Caki2 (cell line): ENCODE results near the gene CXADR. TPM values are rescaled to one million over a fixed set of nuclear protein-coding genes. Genes with fewer than 3 reads are reported as not detected.
"Not testable (repeated sequence)": the region's sequence is repeated elsewhere in the genome, so short reads cannot be mapped to it uniquely, and the experiment has no call there.

ENCODE experiments used
- DNase-seq: peaks from one replicate; pipeline ENCODE4 v3.0.0-alpha.2; 2015; ENCODE audit warnings: low read depth
- in situ Hi-C: cut with HindIII; loops from 2 replicates; pipeline ENCODE4 v1.10.0; 2016; ENCODE audit warnings: low sequenced_read_pairs, low pct_unique_long_range_greater_than_20kb, mixed read lengths
- total RNA-seq: library from RNA; depleted of rRNA; stranded (reverse); fragments of >200 nt; shearing (Covaris generic); gene quantifications from 2 replicates; pipeline ENCODE4 v1.2.3, GENCODE V29; 2014; ENCODE audit warnings: low replicate concordance; rRNA removed

Gene CXADR
- total RNA-seq: 5.3 and 11.5 TPM in 2 replicates

DNA sequence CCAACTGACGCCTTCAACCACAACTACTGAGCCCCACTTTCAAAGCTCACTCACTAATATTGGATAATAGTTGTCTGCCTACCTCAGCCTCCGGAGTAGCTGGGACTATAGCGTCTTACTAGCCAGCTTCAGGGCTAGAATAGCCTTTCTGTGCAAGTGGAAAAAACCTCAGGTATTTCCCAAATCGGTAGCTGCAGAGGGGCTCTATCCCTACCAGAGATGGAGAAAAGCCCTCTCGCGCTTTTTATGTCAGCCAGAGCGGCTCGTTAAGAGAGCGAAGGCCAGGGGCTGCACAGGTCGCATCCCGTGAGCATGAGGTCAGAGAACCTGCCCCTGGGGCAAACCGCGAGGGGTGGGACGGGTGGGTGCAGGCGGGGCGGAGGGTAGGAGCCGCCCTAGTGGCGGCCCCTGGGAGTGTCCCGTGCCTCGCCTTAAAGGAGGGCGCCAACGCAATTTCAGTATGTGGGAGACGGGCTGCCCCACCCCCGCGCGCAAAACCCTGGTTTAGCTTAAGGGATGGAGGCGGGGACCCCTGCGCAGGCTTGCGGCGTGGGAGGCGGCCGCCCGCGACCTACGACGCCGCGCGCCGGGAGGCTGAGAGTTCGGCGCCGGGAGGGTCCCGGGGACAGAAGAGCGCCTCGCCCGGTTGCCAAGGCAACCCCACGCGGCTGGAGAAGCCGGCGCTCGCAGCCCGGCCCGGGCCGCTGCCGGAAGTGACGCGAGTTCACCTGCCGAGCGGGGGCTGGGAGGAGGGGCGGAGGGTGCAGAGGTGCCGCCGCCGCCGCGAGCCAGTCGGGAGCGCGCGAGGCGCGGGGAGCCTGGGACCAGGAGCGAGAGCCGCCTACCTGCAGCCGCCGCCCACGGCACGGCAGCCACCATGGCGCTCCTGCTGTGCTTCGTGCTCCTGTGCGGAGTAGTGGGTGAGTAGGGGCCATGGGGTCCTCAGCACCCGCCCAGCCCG lies at the start of gene CXADR:
Gene CXADR (plus strand): TSS at position 791 of the 961 bp plus-strand sequence. CDS start 87 bp downstream, at position 878.
- in situ Hi-C loops: no loop called here
- DNase-seq: peak; percentile 94

- peak; percentile 21 for DNase-seq
- in situ Hi-C loops: no loop called here
Measured at GRCh38 chr21:17466166-17466565, 46.7 kb upstream of the CXADR start.

DNA sequence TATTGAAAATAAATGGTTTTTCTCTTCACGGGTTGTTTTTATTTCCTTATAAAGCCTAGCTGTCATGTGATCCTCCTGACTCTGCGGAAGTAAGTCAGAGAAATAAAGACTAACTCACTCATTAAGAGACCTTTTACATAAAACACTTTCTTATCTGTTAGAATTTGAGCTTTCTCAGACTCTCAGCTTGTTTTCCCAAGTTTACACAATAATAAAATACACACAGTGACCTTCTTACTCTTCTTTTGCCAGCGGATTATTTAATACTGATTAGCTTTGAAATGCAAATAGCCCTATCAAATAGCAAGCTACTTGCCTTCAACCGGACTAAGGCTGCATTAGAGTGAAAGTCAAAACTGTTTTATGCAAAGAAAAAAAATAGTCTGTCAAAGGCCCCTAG lies 45.5 kb upstream of the CXADR start:
- in situ Hi-C loops: no loop called here
- no peak for DNase-seq

- no peak for DNase-seq
- in situ Hi-C loops: no loop called here
Measured at GRCh38 chr21:17467829-17468228, 45.0 kb upstream of the CXADR start.

GRCh38 chr21:17468698-17469097 lies 44.1 kb upstream of the CXADR start:
- no peak for DNase-seq
- in situ Hi-C loops: no loop called here

GRCh38 chr21:17469727-17470126 lies 43.1 kb upstream of the CXADR start:
- in situ Hi-C loops: no loop called here
- DNase-seq: no peak

GRCh38 chr21:17472182-17472581 lies 40.7 kb upstream of the CXADR start:
- in situ Hi-C loops: no loop called here

GRCh38 chr21:17472592-17473271 lies 40.1 kb upstream of the CXADR start:
- no peak for DNase-seq
- in situ Hi-C loops: no loop called here

More at GRCh38 chr21:17472182-17472581, 40.7 kb upstream of the CXADR start:
- no peak for DNase-seq

- in situ Hi-C loops: no loop called here
- no peak for DNase-seq
Measured at GRCh38 chr21:17476006-17476405, 36.8 kb upstream of the CXADR start.

DNA sequence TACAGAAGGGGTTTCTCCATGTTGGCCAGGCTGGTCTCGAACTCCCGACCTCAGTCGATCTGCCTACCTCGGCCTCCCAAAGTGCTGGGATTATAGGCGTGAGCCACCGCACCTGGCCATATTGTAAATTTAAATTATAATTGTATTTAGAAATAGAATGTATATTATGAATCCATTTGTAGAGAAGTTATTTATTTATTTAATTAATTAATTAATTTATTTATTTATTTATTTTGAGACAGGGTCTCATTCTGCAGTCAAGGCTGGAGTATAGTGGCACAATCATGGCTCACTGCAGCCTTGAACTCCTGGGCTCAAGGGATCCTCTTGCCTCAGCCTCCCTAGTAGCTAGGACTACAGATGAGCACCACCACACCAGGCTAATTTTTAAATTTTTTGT lies 34.7 kb upstream of the CXADR start:
- DNase-seq, in situ Hi-C loops: not testable (repeated sequence)

- no peak for DNase-seq
- in situ Hi-C loops: no loop called here
Measured at GRCh38 chr21:17479606-17480005, 33.2 kb upstream of the CXADR start.

DNA sequence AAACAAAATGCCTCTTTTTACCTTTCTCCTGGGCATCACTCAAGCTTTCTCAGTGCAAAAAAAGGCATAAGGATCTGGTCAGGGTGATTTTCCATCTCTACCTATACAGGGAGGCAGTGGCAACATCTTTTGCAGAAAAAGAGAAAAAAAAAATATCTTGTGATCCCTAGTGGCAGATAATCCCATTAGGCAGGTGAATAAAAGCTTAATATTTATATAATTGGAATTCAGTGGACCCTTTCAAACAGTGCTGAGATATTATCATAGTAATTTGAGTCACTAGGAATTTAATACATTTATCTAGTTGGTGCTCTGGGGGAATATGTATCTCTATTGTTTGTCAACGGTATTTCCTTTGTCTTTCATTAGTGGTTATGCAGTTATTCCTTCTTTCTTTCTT lies 29.9 kb upstream of the CXADR start:
- no peak for DNase-seq
- in situ Hi-C loops: no loop called here

GRCh38 chr21:17488620-17489019 lies 24.2 kb upstream of the CXADR start:
- in situ Hi-C loops: no loop called here
- no peak for DNase-seq

GRCh38 chr21:17489565-17489964 lies 23.3 kb upstream of the CXADR start:
- in situ Hi-C loops: not testable (repeated sequence)
- peak; percentile 52 for DNase-seq

DNA sequence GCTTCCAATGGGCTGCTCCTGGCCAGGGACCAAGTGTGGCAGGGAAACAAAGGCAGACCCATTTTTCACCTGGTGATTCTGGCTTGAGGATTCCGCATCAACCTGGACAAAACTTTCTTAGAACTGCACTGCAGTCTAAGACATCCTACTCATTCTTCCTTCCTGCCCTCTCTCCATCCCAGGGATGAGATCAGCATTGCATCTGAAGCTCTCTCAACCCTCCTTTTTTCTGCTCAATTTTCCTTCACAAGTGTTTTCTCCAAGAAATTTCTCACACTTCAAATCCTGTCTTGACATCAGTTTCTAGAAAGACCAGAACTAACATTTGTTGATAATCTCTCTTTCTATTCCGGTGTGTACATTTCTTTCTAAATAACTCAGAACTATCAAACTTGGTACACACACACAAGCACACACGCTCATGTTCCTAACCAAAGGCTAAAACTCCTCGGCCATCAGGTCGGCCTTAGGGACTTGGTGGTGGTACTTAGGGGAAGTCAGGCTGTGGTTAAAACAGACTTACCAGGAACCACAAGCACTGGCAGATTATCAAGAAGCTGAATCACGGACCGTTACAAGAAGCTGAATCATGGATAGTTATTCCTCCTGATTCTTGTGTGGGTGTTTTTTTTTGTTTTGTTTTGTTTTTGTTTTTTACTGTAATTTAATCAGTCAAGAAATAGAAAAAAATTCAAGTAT lies 21.0 kb upstream of the CXADR start:
- in situ Hi-C loops: no loop called here
- peak; percentile 79 for DNase-seq

GRCh38 chr21:17492415-17493168 lies 20.3 kb upstream of the CXADR start:
- DNase-seq: no peak
- in situ Hi-C loops: no loop called here

DNA sequence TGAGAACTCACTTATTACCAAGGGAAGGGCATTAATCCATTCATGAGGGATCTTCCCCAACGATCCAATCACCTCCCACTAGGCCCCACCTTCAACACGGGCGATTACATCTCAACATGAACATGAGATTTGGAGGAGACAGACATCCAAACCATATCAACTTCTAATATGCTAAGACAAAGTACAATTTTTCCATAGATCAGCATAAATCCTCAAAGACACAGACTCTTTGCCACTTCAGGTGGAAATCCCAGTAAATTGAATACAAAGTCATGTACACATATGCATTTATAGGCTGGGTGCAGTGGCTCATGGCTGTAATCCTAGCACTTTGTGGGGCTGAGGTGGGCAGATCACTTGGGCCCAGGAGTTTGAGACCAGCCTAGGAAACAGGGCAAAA lies 18.8 kb upstream of the CXADR start:
- in situ Hi-C loops: no loop called here
- DNase-seq: no peak

DNA sequence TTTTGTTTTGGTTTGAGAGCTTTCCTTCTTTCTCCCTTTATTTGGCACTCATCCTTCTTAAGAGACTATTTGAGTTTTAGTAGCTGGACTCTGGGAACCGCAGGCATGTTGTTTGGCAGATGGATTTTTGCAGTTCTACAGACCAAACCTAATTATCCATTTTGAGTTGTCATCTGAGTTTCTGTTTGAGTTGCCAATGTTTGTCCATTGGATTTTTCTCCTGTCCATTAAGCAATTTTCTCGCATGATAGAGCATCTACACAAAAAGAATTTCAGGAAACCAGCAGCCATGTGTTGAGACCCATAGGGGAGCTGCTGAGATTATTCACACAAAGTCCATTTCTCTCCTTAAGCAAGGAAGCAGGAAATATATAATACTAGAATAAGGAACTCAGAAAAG lies 17.2 kb upstream of the CXADR start:
- in situ Hi-C loops: no loop called here
- DNase-seq: peak; percentile 48
